Endothelial cell of umbilical vein (primary cell): Measurements from ENCODE around the gene TNIP1.

Experiments
- EZH2 ChIP-seq: IDR thresholded peaks from 2 replicates; pipeline ENCODE4 v1.6.1; 2012; ENCODE audit warnings: borderline replicate concordance, low read depth, mild to moderate bottlenecking, moderate library complexity, low read length, inconsistent platforms; ENCODE audit not compliant: severe bottlenecking
- FOS ChIP-seq: IDR thresholded peaks from 2 replicates; pipeline ENCODE4 v1.6.1; 2011; ENCODE audit warnings: mild to moderate bottlenecking, low read length, moderate library complexity, borderline replicate concordance; ENCODE audit not compliant: insufficient read depth
- GATA2 ChIP-seq: IDR thresholded peaks from 2 replicates; pipeline ENCODE4 v1.7.0; 2011; ENCODE audit warnings: low read depth, mild to moderate bottlenecking, moderate library complexity, mixed read lengths, low read length; ENCODE audit not compliant: insufficient read length, insufficient read depth
- JUN ChIP-seq: IDR thresholded peaks from 2 replicates; pipeline ENCODE4 v1.6.1; 2011; ENCODE audit warnings: borderline replicate concordance, low read depth; ENCODE audit not compliant: insufficient read length, insufficient read depth
- MYC ChIP-seq: IDR thresholded peaks from one replicate; pipeline ENCODE4 v1.6.1; 2011; ENCODE audit warnings: mild to moderate bottlenecking, low read depth, low read length
- POLR2A ChIP-seq: IDR thresholded peaks from 2 replicates; pipeline ENCODE4 v1.6.1; 2012; ENCODE audit warnings: low read depth, mild to moderate bottlenecking, control low read depth, low read length
- POLR2AphosphoS5 ChIP-seq: IDR thresholded peaks from 2 replicates; pipeline ENCODE4 v1.6.1; 2012; ENCODE audit warnings: low read depth, mild to moderate bottlenecking, control low read depth, low read length, moderate library complexity; ENCODE audit not compliant: insufficient read depth
- TF ChIP-seq, protein P1 (sequence below), 2 donors: IDR thresholded peaks; 1 replicate in 1 of 2; 2 replicates in 1 of 2; pipeline ENCODE4 v1.5.1; 2011; ENCODE audit warnings: low read length in 2 of 2, mild to moderate bottlenecking in 2 of 2, moderate library complexity in 2 of 2, control low read depth in 1 of 2, inconsistent platforms in 1 of 2, low read depth in 1 of 2; ENCODE audit not compliant: insufficient read depth in 1 of 2; ENCODE audit errors: extremely low read depth in 1 of 2
- TF ChIP-seq, protein P2 (sequence below): IDR thresholded peaks from 2 replicates; pipeline ENCODE4 v1.6.1; 2011; ENCODE audit not compliant: insufficient read depth, insufficient read length

GRCh38 chr5:151022511-151023018 lies 58.3 kb downstream of the TNIP1 start:
- TF ChIP-seq, protein P1, sequence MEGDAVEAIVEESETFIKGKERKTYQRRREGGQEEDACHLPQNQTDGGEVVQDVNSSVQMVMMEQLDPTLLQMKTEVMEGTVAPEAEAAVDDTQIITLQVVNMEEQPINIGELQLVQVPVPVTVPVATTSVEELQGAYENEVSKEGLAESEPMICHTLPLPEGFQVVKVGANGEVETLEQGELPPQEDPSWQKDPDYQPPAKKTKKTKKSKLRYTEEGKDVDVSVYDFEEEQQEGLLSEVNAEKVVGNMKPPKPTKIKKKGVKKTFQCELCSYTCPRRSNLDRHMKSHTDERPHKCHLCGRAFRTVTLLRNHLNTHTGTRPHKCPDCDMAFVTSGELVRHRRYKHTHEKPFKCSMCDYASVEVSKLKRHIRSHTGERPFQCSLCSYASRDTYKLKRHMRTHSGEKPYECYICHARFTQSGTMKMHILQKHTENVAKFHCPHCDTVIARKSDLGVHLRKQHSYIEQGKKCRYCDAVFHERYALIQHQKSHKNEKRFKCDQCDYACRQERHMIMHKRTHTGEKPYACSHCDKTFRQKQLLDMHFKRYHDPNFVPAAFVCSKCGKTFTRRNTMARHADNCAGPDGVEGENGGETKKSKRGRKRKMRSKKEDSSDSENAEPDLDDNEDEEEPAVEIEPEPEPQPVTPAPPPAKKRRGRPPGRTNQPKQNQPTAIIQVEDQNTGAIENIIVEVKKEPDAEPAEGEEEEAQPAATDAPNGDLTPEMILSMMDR (IDR thresholded peaks at IDR 0.05; ENCODE audit: extremely low read depth in 1 of 2, insufficient read depth in 1 of 2, low read depth in 1 of 2, low read length in 2 of 2) = no peak
- TF ChIP-seq, protein P2, sequence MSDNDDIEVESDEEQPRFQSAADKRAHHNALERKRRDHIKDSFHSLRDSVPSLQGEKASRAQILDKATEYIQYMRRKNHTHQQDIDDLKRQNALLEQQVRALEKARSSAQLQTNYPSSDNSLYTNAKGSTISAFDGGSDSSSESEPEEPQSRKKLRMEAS = no peak
- TF ChIP-seq MYC = no peak
- TF ChIP-seq FOS = no peak
- TF ChIP-seq POLR2AphosphoS5 = no peak
- no peak for TF ChIP-seq EZH2
- TF ChIP-seq POLR2A = no peak
- TF ChIP-seq JUN = no peak
- TF ChIP-seq GATA2 = no peak
